Measurements from ENCODE around the gene GOLT1A. TPM values are rescaled to one million over a fixed set of nuclear protein-coding genes. Genes with fewer than 3 reads are reported as not detected.

Gene GOLT1A
- total RNA-seq, 1 donor: not detected

- Histone ChIP-seq H3K4me3 (ENCODE audit: insufficient read depth, low read length) (no peak overlapping the region), H3K79me2 (ENCODE audit: insufficient read depth, low read length) (no peaks in the 10 kb centered on the region), H3K9me3 (ENCODE audit: low read depth, low read length) (no peaks in the 10 kb centered on the region), H3K27me3 (ENCODE audit: insufficient read depth, low read length) (peaks cover 27% of the 10 kb centered on the region), H3K4me1 (ENCODE audit: insufficient read depth, low read length) (peaks cover 10% of the 10 kb centered on the region), H3K36me3 (ENCODE audit: insufficient read depth, low read length) (no peaks in the 10 kb centered on the region), H2AFZ (ENCODE audit: low read length) (no peak overlapping the region), H4K20me1 (ENCODE audit: insufficient read depth, low read length) (no peaks in the 10 kb centered on the region), H3K27ac (ENCODE audit: low read depth, low read length) (no peak overlapping the region), H3K4me2 (ENCODE audit: insufficient read depth, low read length) (no peak overlapping the region)
- no peak for DNase-seq (ENCODE audit: insufficient read length, low spot score, missing footprints)
- no peak for TF ChIP-seq CTCF (IDR thresholded peaks at IDR 0.05; ENCODE audit: extremely low read depth, low read depth, low read length)
Measured at GRCh38 chr1:204251286-204251685, 37.5 kb upstream of the GOLT1A start.

GRCh38 chr1:204250428-204251030 lies 36.7 kb upstream of the GOLT1A start:
- no peak overlapping the region for H3K4me2 ChIP-seq (ENCODE audit: insufficient read depth, low read length)
- H3K4me1 ChIP-seq (ENCODE audit: insufficient read depth, low read length): peaks cover 2% of the 10 kb centered on the region
- no peak overlapping the region for H2AFZ ChIP-seq (ENCODE audit: low read length)
- no peak for TF ChIP-seq CTCF (IDR thresholded peaks at IDR 0.05; ENCODE audit: extremely low read depth, low read depth, low read length)
- no peak overlapping the region for H3K4me3 ChIP-seq (ENCODE audit: insufficient read depth, low read length)
- peaks cover 34% of the 10 kb centered on the region for H3K27me3 ChIP-seq (ENCODE audit: insufficient read depth, low read length)
- DNase-seq (ENCODE audit: insufficient read length, low spot score, missing footprints): no peak
- no peaks in the 10 kb centered on the region for H3K36me3 ChIP-seq (ENCODE audit: insufficient read depth, low read length)
- H3K9me3 ChIP-seq (ENCODE audit: low read depth, low read length): no peaks in the 10 kb centered on the region
- H3K27ac ChIP-seq (ENCODE audit: low read depth, low read length): no peak overlapping the region
- no peaks in the 10 kb centered on the region for H3K79me2 ChIP-seq (ENCODE audit: insufficient read depth, low read length)
- no peaks in the 10 kb centered on the region for H4K20me1 ChIP-seq (ENCODE audit: insufficient read depth, low read length)

- H3K36me3 ChIP-seq (ENCODE audit: insufficient read depth, low read length): no peaks in the 10 kb centered on the region
- peak; percentile 51 for DNase-seq (ENCODE audit: insufficient read length, low spot score, missing footprints)
- no peaks in the 10 kb centered on the region for H3K9me3 ChIP-seq (ENCODE audit: low read depth, low read length)
- H3K4me2 ChIP-seq (ENCODE audit: insufficient read depth, low read length): no peak overlapping the region
- H3K4me1 ChIP-seq (ENCODE audit: insufficient read depth, low read length): no peaks in the 10 kb centered on the region
- H3K79me2 ChIP-seq (ENCODE audit: insufficient read depth, low read length): no peaks in the 10 kb centered on the region
- peaks cover 35% of the 10 kb centered on the region for H3K27me3 ChIP-seq (ENCODE audit: insufficient read depth, low read length)
- no peak for TF ChIP-seq CTCF (IDR thresholded peaks at IDR 0.05; ENCODE audit: extremely low read depth, low read depth, low read length)
- no peak overlapping the region for H3K4me3 ChIP-seq (ENCODE audit: insufficient read depth, low read length)
- no peak overlapping the region for H3K27ac ChIP-seq (ENCODE audit: low read depth, low read length)
- no peaks in the 10 kb centered on the region for H4K20me1 ChIP-seq (ENCODE audit: insufficient read depth, low read length)
- no peak overlapping the region for H2AFZ ChIP-seq (ENCODE audit: low read length)
Measured at GRCh38 chr1:204249736-204250427, 36.1 kb upstream of the GOLT1A start.

GRCh38 chr1:204248954-204249353 lies 35.2 kb upstream of the GOLT1A start:
- peaks cover 35% of the 10 kb centered on the region for H3K27me3 ChIP-seq (ENCODE audit: insufficient read depth, low read length)
- no peaks in the 10 kb centered on the region for H3K79me2 ChIP-seq (ENCODE audit: insufficient read depth, low read length)
- no peak for TF ChIP-seq CTCF (IDR thresholded peaks at IDR 0.05; ENCODE audit: extremely low read depth, low read depth, low read length)
- no peak overlapping the region for H3K27ac ChIP-seq (ENCODE audit: low read depth, low read length)
- no peaks in the 10 kb centered on the region for H3K4me1 ChIP-seq (ENCODE audit: insufficient read depth, low read length)
- no peak for DNase-seq (ENCODE audit: insufficient read length, low spot score, missing footprints)
- H3K4me3 ChIP-seq (ENCODE audit: insufficient read depth, low read length): no peak overlapping the region
- H3K36me3 ChIP-seq (ENCODE audit: insufficient read depth, low read length): no peaks in the 10 kb centered on the region
- H3K4me2 ChIP-seq (ENCODE audit: insufficient read depth, low read length): no peak overlapping the region
- no peaks in the 10 kb centered on the region for H4K20me1 ChIP-seq (ENCODE audit: insufficient read depth, low read length)
- no peaks in the 10 kb centered on the region for H3K9me3 ChIP-seq (ENCODE audit: low read depth, low read length)
- H2AFZ ChIP-seq (ENCODE audit: low read length): no peak overlapping the region

Measured in osteoblast (primary cell).